ENCODE results near the gene FRAT2.

The FRAT2 gene

GRCh38 chr10:97329766-97330165 lies 4.8 kb downstream of the FRAT2 start:
- TF ChIP-seq EP300 (IDR thresholded peaks at IDR 0.05; ENCODE audit: borderline replicate concordance) (no peak), EGR1 (IDR thresholded peaks at IDR 0.05) (no peak), CREB1 (IDR thresholded peaks at IDR 0.05; ENCODE audit: low read depth) (no peak), USF1 (IDR thresholded peaks at IDR 0.05) (no peak), NFIC (IDR thresholded peaks at IDR 0.05) (no peak), RAD21 (IDR thresholded peaks at IDR 0.05; ENCODE audit: low read depth) (no peak), FOXM1 (IDR thresholded peaks at IDR 0.05; ENCODE audit: borderline replicate concordance, low read depth) (no peak), TAF1 (IDR thresholded peaks at IDR 0.05; ENCODE audit: low read depth) (no peak), CEBPB (IDR thresholded peaks at IDR 0.05) (no peak), TCF12 (IDR thresholded peaks at IDR 0.05; ENCODE audit: low read depth) (no peak), REST (IDR thresholded peaks at IDR 0.05; ENCODE audit: low read depth) (no peak), YY1 (IDR thresholded peaks at IDR 0.05; ENCODE audit: low read depth) (no peak), TEAD4 (IDR thresholded peaks at IDR 0.05) (no peak)
- TF ChIP-seq, protein P1, sequence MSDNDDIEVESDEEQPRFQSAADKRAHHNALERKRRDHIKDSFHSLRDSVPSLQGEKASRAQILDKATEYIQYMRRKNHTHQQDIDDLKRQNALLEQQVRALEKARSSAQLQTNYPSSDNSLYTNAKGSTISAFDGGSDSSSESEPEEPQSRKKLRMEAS (IDR thresholded peaks at IDR 0.05), result no peak

- no peak for TF ChIP-seq TCF12 (IDR thresholded peaks at IDR 0.05; ENCODE audit: low read depth)
- no peak for TF ChIP-seq USF1 (IDR thresholded peaks at IDR 0.05)
- TF ChIP-seq, protein P1 (IDR thresholded peaks at IDR 0.05), result no peak
- no peak for TF ChIP-seq REST (IDR thresholded peaks at IDR 0.05; ENCODE audit: low read depth)
- no peak for TF ChIP-seq CEBPB (IDR thresholded peaks at IDR 0.05)
- no peak for TF ChIP-seq TAF1 (IDR thresholded peaks at IDR 0.05; ENCODE audit: low read depth)
- TF ChIP-seq EP300 (IDR thresholded peaks at IDR 0.05; ENCODE audit: borderline replicate concordance), result no peak
- no peak for TF ChIP-seq FOXM1 (IDR thresholded peaks at IDR 0.05; ENCODE audit: borderline replicate concordance, low read depth)
- no peak for TF ChIP-seq RAD21 (IDR thresholded peaks at IDR 0.05; ENCODE audit: low read depth)
- no peak for TF ChIP-seq TEAD4 (IDR thresholded peaks at IDR 0.05)
- no peak for TF ChIP-seq CREB1 (IDR thresholded peaks at IDR 0.05; ENCODE audit: low read depth)
Observed at GRCh38 chr10:97328646-97329453, 5.7 kb downstream of the FRAT2 start.

GRCh38 chr10:97327348-97328294 lies 6.9 kb downstream of the FRAT2 start:
- TF ChIP-seq CREB1 (IDR thresholded peaks at IDR 0.05; ENCODE audit: low read depth) (no peak), USF1 (IDR thresholded peaks at IDR 0.05) (no peak), RAD21 (IDR thresholded peaks at IDR 0.05; ENCODE audit: low read depth) (no peak), ZBTB7A (IDR thresholded peaks at IDR 0.05; ENCODE audit: low read depth) (no peak), REST (IDR thresholded peaks at IDR 0.05; ENCODE audit: low read depth) (no peak), EP300 (IDR thresholded peaks at IDR 0.05; ENCODE audit: borderline replicate concordance) (no peak), NFIC (IDR thresholded peaks at IDR 0.05) (no peak), TAF1 (IDR thresholded peaks at IDR 0.05; ENCODE audit: low read depth) (no peak), TEAD4 (IDR thresholded peaks at IDR 0.05) (no peak), FOXM1 (IDR thresholded peaks at IDR 0.05; ENCODE audit: borderline replicate concordance, low read depth) (no peak), YY1 (IDR thresholded peaks at IDR 0.05; ENCODE audit: low read depth) (no peak), TCF12 (IDR thresholded peaks at IDR 0.05; ENCODE audit: low read depth) (no peak), EGR1 (IDR thresholded peaks at IDR 0.05) (no peak), CEBPB (IDR thresholded peaks at IDR 0.05) (no peak)
- TF ChIP-seq, protein P1 (IDR thresholded peaks at IDR 0.05), result no peak
